Kidney epithelial cell (primary cell): ENCODE measurements around the gene ARHGAP29. TPM values are rescaled to one million over a fixed set of nuclear protein-coding genes. Genes with fewer than 3 reads are reported as not detected.

Experiments
- DNase-seq: peaks from one replicate; pipeline ENCODE4 v3.0.0-alpha.2; 2010; ENCODE audit warnings: low read depth
- H3K27me3 ChIP-seq: 2 replicates; pipeline ENCODE4 v1.6.0; 2011; ENCODE audit warnings: low read length; ENCODE audit not compliant: control insufficient read depth, insufficient read depth
- H3K36me3 ChIP-seq: 2 replicates; pipeline ENCODE4 v1.5.1; 2011; ENCODE audit warnings: low read length; ENCODE audit not compliant: control insufficient read depth, insufficient read depth
- H3K4me3 ChIP-seq: 2 replicates; pipeline ENCODE4 v1.5.1; 2011; ENCODE audit warnings: low read depth, mild to moderate bottlenecking, control low read depth, low read length
- total RNA-seq: library from RNA; depleted of rRNA; stranded (reverse); fragments of >200 nt; gene quantifications from 2 replicates; pipeline ENCODE4 v1.2.3, GENCODE V29; 2015
- TF ChIP-seq, protein P1 (sequence below): IDR thresholded peaks from 2 replicates; pipeline ENCODE4 v1.5.1; 2011; ENCODE audit warnings: mild to moderate bottlenecking, moderate library complexity, low read length, control low read depth, inconsistent platforms; ENCODE audit not compliant: insufficient read depth, poor library complexity, severe bottlenecking

Gene ARHGAP29
- total RNA-seq, 1 donor from 2014 or later = 82.3 TPM

DNA sequence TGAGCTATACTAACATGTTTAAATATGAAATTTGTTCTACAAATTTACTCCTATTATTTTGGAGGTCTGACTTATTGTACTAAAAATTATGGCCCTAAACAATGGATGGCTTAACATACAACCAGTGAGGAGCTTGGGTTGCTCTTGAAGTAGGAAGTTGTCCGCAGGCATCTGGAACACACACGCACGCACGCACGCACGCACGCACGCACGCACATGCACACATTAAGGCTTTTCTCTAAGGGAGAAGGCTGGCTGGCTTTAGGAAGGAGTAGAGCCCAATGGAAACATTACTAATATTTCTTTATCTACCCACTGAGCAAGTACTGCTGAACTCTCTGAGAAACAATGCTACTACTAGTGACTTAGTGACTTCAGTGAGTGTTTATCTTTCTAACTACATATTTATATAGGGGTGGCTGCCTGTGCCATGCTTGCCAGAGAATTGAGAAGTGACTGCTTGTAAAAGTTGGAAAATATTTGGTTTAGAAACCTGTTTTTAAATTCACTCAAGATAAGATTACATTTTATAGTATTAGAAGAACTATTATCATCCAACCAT, 16.2 kb upstream of the ARHGAP29 start:
- DNase-seq = no peak
- TF ChIP-seq, protein P1, sequence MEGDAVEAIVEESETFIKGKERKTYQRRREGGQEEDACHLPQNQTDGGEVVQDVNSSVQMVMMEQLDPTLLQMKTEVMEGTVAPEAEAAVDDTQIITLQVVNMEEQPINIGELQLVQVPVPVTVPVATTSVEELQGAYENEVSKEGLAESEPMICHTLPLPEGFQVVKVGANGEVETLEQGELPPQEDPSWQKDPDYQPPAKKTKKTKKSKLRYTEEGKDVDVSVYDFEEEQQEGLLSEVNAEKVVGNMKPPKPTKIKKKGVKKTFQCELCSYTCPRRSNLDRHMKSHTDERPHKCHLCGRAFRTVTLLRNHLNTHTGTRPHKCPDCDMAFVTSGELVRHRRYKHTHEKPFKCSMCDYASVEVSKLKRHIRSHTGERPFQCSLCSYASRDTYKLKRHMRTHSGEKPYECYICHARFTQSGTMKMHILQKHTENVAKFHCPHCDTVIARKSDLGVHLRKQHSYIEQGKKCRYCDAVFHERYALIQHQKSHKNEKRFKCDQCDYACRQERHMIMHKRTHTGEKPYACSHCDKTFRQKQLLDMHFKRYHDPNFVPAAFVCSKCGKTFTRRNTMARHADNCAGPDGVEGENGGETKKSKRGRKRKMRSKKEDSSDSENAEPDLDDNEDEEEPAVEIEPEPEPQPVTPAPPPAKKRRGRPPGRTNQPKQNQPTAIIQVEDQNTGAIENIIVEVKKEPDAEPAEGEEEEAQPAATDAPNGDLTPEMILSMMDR = no peak
- H3K36me3 ChIP-seq = no peaks in the 10 kb centered on the region
- H3K4me3 ChIP-seq = no peak overlapping the region
- H3K27me3 ChIP-seq = no peaks in the 10 kb centered on the region

DNA sequence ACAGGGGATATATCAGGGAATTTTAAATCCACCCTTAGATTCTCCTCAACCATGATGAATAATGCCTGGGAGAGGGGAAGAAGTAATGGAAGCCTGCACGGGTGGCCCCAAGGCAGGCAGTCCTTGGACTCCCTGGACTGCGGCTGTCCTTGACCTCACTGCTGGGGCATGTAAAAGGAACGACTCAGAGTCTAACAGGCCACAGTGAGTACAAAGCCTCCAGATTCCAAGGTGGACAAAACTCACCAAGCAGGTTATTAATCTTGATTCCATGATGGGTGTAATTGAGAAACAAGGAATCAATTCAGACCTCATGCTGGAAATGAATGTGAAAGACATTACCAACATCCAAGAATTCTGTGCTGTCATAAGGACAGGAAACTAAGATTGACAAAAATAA, 13.0 kb upstream of the ARHGAP29 start:
- Histone ChIP-seq H3K27me3 (no peaks in the 10 kb centered on the region), H3K4me3 (no peak overlapping the region), H3K36me3 (no peaks in the 10 kb centered on the region)
- TF ChIP-seq, protein P1 = no peak
- no peak for DNase-seq

GRCh38 chr1:94248956-94249688, 11.7 kb upstream of the ARHGAP29 start:
- H3K27me3 ChIP-seq = no peaks in the 10 kb centered on the region
- no peak overlapping the region for H3K4me3 ChIP-seq
- no peak for DNase-seq
- no peaks in the 10 kb centered on the region for H3K36me3 ChIP-seq
- TF ChIP-seq, protein P1 = no peak

GRCh38 chr1:94247138-94248094, 10.0 kb upstream of the ARHGAP29 start:
- peak overlapping the region; percentile 97 for H3K4me3 ChIP-seq
- TF ChIP-seq, protein P1 = no peak

GRCh38 chr1:94246692-94247137, 9.3 kb upstream of the ARHGAP29 start:
- no peaks in the 10 kb centered on the region for H3K27me3 ChIP-seq
- H3K36me3 ChIP-seq = no peaks in the 10 kb centered on the region
- TF ChIP-seq, protein P1 = no peak
- H3K4me3 ChIP-seq = peak overlapping the region; percentile 97
- DNase-seq = no peak

More at GRCh38 chr1:94247138-94248094, 10.0 kb upstream of the ARHGAP29 start:
- DNase-seq = no peak
- H3K27me3 ChIP-seq = no peaks in the 10 kb centered on the region
- no peaks in the 10 kb centered on the region for H3K36me3 ChIP-seq
